B cell (primary cell): ENCODE data around the gene DDX39B.

Experiments used
- CTCF ChIP-seq: fragments of 200-600 bp; IDR thresholded peaks from one replicate; pipeline ENCODE4 v1.8.0; 2022; ENCODE audit warnings: antibody characterized with exemption, mild to moderate bottlenecking
- EZH2 ChIP-seq: IDR thresholded peaks from 2 replicates; pipeline ENCODE4 v1.6.1; 2012; ENCODE audit warnings: borderline replicate concordance, low read depth, mild to moderate bottlenecking, moderate library complexity, low read length; ENCODE audit not compliant: insufficient read depth, poor library complexity, severe bottlenecking

DNA sequence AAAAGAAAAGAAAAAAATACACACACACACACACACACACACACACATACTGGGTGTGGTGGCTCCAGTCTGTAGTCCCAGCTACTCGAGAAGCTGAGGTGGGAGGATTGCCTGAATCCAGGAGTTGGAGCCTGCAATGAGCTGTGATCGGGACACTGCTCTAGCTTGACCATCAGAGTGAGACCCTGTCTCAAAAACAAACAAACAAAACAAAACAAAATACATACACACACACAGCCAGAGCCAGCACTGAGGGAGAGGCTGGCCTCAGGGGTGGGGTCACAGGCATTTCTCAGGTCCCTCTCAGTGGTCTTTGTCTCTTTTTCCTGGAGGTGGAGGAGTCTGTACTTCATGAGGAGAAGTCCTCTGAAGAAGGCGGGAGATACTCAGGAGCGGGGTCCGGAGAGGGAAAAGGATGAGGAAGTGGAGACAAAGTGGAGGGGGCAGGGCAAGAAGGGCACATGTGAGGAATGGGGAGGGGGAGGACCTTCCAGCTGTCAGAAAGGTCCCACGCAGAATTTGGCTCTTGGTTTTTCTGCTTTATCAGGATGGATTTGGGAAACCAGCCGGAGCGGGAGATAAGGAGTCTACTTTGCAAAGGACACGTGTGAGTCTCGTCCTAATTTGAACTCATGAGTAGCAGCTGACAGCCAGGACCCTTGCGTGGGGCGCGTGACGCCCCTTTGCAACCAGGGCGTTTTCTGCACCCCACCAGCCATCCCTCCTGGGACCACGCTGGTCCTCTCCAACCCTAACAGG lies 51.5 kb downstream of the DDX39B start:
- TF ChIP-seq CTCF (no peak), EZH2 (no peak)
